WTC11 (cell line): Measurements from ENCODE around the gene ROBO1. TPM values are rescaled to one million over a fixed set of nuclear protein-coding genes. Genes with fewer than 3 reads are reported as not detected.
A peak's percentile ranks its signal among the peaks of the same experiment; 100 is the strongest.

ENCODE experiments used
- ATAC-seq: fragments of 200-7000 bp; cut with Tn5 transposase; 2 replicates; pipeline ENCODE4 v1.10.0; 2021; ENCODE audit warnings: mild to moderate bottlenecking, moderate library complexity
- CTCF ChIA-PET: fragments of 300-600 bp; sonication (Branson Sonifier 250); formaldehyde crosslinking; loops from one replicate; lab custom pipeline; 2021; ENCODE audit warnings: antibody characterized with exemption; lab: Charles Lee
- POLR2A ChIA-PET: fragments of 350-600 bp; sonication (Branson Sonifier 250); formaldehyde crosslinking; loops from one replicate; lab custom pipeline; 2021; ENCODE audit warnings: antibody characterized with exemption; lab: Charles Lee
- DNase-seq: peaks from one replicate; pipeline ENCODE4 v3.0.0; 2021; ENCODE audit warnings: low spot score
- H3K27ac Mint-ChIP-seq: 2 replicates; pipeline ENCODE4 v1.8.0; 2021; ENCODE audit warnings: mixed read lengths
- H3K27me3 Mint-ChIP-seq: 2 replicates; pipeline ENCODE4 v1.8.0; 2021; ENCODE audit warnings: low read depth, mild to moderate bottlenecking, moderate library complexity, mixed read lengths
- H3K36me3 Mint-ChIP-seq: 2 replicates; pipeline ENCODE4 v1.8.0; 2021; ENCODE audit warnings: mixed read lengths
- H3K4me1 Mint-ChIP-seq: 2 replicates; pipeline ENCODE4 v1.8.0; 2022; ENCODE audit warnings: mixed read lengths
- H3K4me3 Mint-ChIP-seq: 2 replicates; pipeline ENCODE4 v1.8.0; 2021; ENCODE audit warnings: mild to moderate bottlenecking, moderate library complexity, mixed read lengths
- H3K9me3 Mint-ChIP-seq: 2 replicates; pipeline ENCODE4 v1.8.0; 2021; ENCODE audit warnings: mixed read lengths
- ATF2 ChIP-seq: sonication (generic); formaldehyde crosslinking; IDR thresholded peaks from 2 replicates; pipeline ENCODE4 v1.8.1; 2022; ENCODE audit warnings: low read depth, missing genetic modification reagents, borderline replicate concordance
- E2F1 ChIP-seq: sonication (generic); formaldehyde crosslinking; IDR thresholded peaks from 2 replicates; pipeline ENCODE4 v1.8.0; 2022; ENCODE audit warnings: mild to moderate bottlenecking, missing genetic modification reagents
- ESRRA ChIP-seq: sonication (generic); formaldehyde crosslinking; IDR thresholded peaks from 2 replicates; pipeline ENCODE4 v1.8.1; 2022; ENCODE audit warnings: mild to moderate bottlenecking, missing genetic modification reagents, borderline replicate concordance
- OVOL2 ChIP-seq: fragments of 250-450 bp; sonication (Bioruptor Pico); IDR thresholded peaks from 2 replicates; pipeline ENCODE4 v1.9.0; 2021; ENCODE audit warnings: mild to moderate bottlenecking, borderline replicate concordance
- PRDM15 ChIP-seq: sonication (generic); formaldehyde crosslinking; IDR thresholded peaks from 2 replicates; pipeline ENCODE4 v1.8.0; 2022; ENCODE audit warnings: missing genetic modification reagents
- RELA ChIP-seq: sonication (generic); formaldehyde crosslinking; IDR thresholded peaks from 2 replicates; pipeline ENCODE4 v1.8.1; 2022; ENCODE audit warnings: missing genetic modification reagents, mild to moderate bottlenecking, borderline replicate concordance
- RORB ChIP-seq: fragments of 250-450 bp; sonication (Bioruptor Pico); IDR thresholded peaks from 2 replicates; pipeline ENCODE4 v1.9.0; 2021; ENCODE audit warnings: mild to moderate bottlenecking
- TEAD1 ChIP-seq: sonication (generic); formaldehyde crosslinking; IDR thresholded peaks from 2 replicates; pipeline ENCODE4 v1.8.0; 2022; ENCODE audit warnings: mild to moderate bottlenecking, missing genetic modification reagents
- ZBTB21 ChIP-seq: sonication (generic); formaldehyde crosslinking; IDR thresholded peaks from 2 replicates; pipeline ENCODE4 v1.8.1; 2023; ENCODE audit warnings: mild to moderate bottlenecking, missing genetic modification reagents, borderline replicate concordance
- ZNF219 ChIP-seq: sonication (generic); formaldehyde crosslinking; IDR thresholded peaks from 2 replicates; pipeline ENCODE4 v1.8.0; 2023; ENCODE audit warnings: missing genetic modification reagents, mild to moderate bottlenecking, borderline replicate concordance
- ZNF232 ChIP-seq: sonication (generic); formaldehyde crosslinking; IDR thresholded peaks from 2 replicates; pipeline ENCODE4 v1.8.0; 2022; ENCODE audit warnings: mild to moderate bottlenecking, missing genetic modification reagents
- ZNF317 ChIP-seq: sonication (generic); formaldehyde crosslinking; IDR thresholded peaks from 2 replicates; pipeline ENCODE4 v1.8.1; 2023; ENCODE audit warnings: low read depth, mild to moderate bottlenecking, moderate library complexity, missing genetic modification reagents, borderline replicate concordance
- ZNF416 ChIP-seq: fragments of 250-450 bp; sonication (Bioruptor Pico); IDR thresholded peaks from 2 replicates; pipeline ENCODE4 v1.9.0; 2021; ENCODE audit warnings: mild to moderate bottlenecking, inconsistent platforms
- total RNA-seq: library from RNA; stranded (reverse); gene quantifications from 3 replicates; pipeline ENCODE4 v1.2.3, GENCODE V29; 2021
- TF ChIP-seq, protein P1 (sequence below): sonication (generic); formaldehyde crosslinking; IDR thresholded peaks from 2 replicates; pipeline ENCODE4 v1.8.0; 2023; ENCODE audit warnings: missing genetic modification reagents
- TF ChIP-seq, protein P2 (sequence below): sonication (generic); formaldehyde crosslinking; IDR thresholded peaks from 2 replicates; pipeline ENCODE4 v1.8.0; 2023; ENCODE audit warnings: mild to moderate bottlenecking, missing genetic modification reagents
- TF ChIP-seq, protein P3 (sequence below): sonication (generic); formaldehyde crosslinking; IDR thresholded peaks from 2 replicates; pipeline ENCODE4 v1.8.0; 2022; ENCODE audit warnings: mild to moderate bottlenecking, missing genetic modification reagents
- TF ChIP-seq, protein P4 (sequence below): sonication (generic); formaldehyde crosslinking; IDR thresholded peaks from 2 replicates; pipeline ENCODE4 v1.8.1; 2022; ENCODE audit warnings: mild to moderate bottlenecking, moderate library complexity, missing genetic modification reagents
- TF ChIP-seq, protein P5 (sequence below): fragments of 250-450 bp; sonication (Bioruptor Pico); IDR thresholded peaks from 2 replicates; pipeline ENCODE4 v2.1.2; 2022; ENCODE audit warnings: mild to moderate bottlenecking, moderate library complexity

The ROBO1 gene
- total RNA-seq, 1 experiment from 2014 or later = 90.9 TPM

- peak; percentile 56 for ATAC-seq
- no peak for DNase-seq
- Mint-ChIP-seq H3K9me3 (peaks cover 7% of the 10 kb centered on the region), H3K4me3 (no peak overlapping the region), H3K27me3 (no peaks in the 10 kb centered on the region), H3K36me3 (peaks cover 4% of the 10 kb centered on the region), H3K4me1 (no peaks in the 10 kb centered on the region), H3K27ac (no peak overlapping the region; the same call in 1 of the 2 replicates)
- ChIA-PET POLR2A (no interaction called here), CTCF (no interaction called here)
- no peak for TF ChIP-seq ZNF232 (CRISPR knock-in tag)
Observed at GRCh38 chr3:79810092-79810491, 42.3 kb upstream of the ROBO1 start.

GRCh38 chr3:79809106-79809505, 41.3 kb upstream of the ROBO1 start:
- ChIA-PET POLR2A (interaction anchor here (0.6 kb wide), 1 partner anchor 105 kb away, joined by 6 read pairs; no protein-coding TSS in a partner anchor), CTCF (no interaction called here)
- H3K4me1 Mint-ChIP-seq = no peaks in the 10 kb centered on the region
- ATAC-seq (no peak), DNase-seq (no peak)
- no peak overlapping the region for H3K27ac Mint-ChIP-seq
- no peaks in the 10 kb centered on the region for H3K27me3 Mint-ChIP-seq
- TF ChIP-seq PRDM15 (no peak), ZNF317 (no peak), RELA (CRISPR knock-in tag) (no peak), ZNF416 (CRISPR knock-in tag) (no peak), ATF2 (no peak), RORB (CRISPR knock-in tag) (no peak), OVOL2 (CRISPR knock-in tag) (no peak), ESRRA (CRISPR knock-in tag) (no peak), ZNF219 (CRISPR knock-in tag) (no peak), ZBTB21 (CRISPR knock-in tag) (no peak), TEAD1 (CRISPR knock-in tag) (no peak), E2F1 (no peak)
- TF ChIP-seq, protein P1, sequence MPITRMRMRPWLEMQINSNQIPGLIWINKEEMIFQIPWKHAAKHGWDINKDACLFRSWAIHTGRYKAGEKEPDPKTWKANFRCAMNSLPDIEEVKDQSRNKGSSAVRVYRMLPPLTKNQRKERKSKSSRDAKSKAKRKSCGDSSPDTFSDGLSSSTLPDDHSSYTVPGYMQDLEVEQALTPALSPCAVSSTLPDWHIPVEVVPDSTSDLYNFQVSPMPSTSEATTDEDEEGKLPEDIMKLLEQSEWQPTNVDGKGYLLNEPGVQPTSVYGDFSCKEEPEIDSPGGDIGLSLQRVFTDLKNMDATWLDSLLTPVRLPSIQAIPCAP (CRISPR knock-in tag) = no peak
- TF ChIP-seq, protein P2, sequence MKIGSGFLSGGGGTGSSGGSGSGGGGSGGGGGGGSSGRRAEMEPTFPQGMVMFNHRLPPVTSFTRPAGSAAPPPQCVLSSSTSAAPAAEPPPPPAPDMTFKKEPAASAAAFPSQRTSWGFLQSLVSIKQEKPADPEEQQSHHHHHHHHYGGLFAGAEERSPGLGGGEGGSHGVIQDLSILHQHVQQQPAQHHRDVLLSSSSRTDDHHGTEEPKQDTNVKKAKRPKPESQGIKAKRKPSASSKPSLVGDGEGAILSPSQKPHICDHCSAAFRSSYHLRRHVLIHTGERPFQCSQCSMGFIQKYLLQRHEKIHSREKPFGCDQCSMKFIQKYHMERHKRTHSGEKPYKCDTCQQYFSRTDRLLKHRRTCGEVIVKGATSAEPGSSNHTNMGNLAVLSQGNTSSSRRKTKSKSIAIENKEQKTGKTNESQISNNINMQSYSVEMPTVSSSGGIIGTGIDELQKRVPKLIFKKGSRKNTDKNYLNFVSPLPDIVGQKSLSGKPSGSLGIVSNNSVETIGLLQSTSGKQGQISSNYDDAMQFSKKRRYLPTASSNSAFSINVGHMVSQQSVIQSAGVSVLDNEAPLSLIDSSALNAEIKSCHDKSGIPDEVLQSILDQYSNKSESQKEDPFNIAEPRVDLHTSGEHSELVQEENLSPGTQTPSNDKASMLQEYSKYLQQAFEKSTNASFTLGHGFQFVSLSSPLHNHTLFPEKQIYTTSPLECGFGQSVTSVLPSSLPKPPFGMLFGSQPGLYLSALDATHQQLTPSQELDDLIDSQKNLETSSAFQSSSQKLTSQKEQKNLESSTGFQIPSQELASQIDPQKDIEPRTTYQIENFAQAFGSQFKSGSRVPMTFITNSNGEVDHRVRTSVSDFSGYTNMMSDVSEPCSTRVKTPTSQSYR (CRISPR knock-in tag) = no peak
- TF ChIP-seq, protein P3, sequence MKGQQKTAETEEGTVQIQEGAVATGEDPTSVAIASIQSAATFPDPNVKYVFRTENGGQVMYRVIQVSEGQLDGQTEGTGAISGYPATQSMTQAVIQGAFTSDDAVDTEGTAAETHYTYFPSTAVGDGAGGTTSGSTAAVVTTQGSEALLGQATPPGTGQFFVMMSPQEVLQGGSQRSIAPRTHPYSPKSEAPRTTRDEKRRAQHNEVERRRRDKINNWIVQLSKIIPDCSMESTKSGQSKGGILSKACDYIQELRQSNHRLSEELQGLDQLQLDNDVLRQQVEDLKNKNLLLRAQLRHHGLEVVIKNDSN = no peak
- TF ChIP-seq, protein P4, sequence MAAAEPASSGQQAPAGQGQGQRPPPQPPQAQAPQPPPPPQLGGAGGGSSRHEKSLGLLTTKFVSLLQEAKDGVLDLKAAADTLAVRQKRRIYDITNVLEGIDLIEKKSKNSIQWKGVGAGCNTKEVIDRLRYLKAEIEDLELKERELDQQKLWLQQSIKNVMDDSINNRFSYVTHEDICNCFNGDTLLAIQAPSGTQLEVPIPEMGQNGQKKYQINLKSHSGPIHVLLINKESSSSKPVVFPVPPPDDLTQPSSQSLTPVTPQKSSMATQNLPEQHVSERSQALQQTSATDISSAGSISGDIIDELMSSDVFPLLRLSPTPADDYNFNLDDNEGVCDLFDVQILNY = no peak
- TF ChIP-seq, protein P5, sequence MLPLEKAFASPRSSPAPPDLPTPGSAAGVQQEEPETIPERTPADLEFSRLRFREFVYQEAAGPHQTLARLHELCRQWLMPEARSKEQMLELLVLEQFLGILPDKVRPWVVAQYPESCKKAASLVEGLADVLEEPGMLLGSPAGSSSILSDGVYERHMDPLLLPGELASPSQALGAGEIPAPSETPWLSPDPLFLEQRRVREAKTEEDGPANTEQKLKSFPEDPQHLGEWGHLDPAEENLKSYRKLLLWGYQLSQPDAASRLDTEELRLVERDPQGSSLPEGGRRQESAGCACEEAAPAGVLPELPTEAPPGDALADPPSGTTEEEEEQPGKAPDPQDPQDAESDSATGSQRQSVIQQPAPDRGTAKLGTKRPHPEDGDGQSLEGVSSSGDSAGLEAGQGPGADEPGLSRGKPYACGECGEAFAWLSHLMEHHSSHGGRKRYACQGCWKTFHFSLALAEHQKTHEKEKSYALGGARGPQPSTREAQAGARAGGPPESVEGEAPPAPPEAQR (CRISPR knock-in tag) = no peak
- no peaks in the 10 kb centered on the region for H3K9me3 Mint-ChIP-seq
- no peak overlapping the region for H3K4me3 Mint-ChIP-seq
- H3K36me3 Mint-ChIP-seq = no peaks in the 10 kb centered on the region
